AG10803 (cell line): Measurements from ENCODE around the gene MTA2.

Experiments
- DNase-seq: peaks from one replicate; pipeline ENCODE4 v3.0.0; 2010; ENCODE audit warnings: low read depth
- H3K4me3 ChIP-seq: 2 replicates; pipeline ENCODE4 v1.5.1; 2011; ENCODE audit warnings: mild to moderate bottlenecking, low read length, control low read depth
- CTCF ChIP-seq: conservative IDR thresholded peaks from 2 replicates; pipeline ENCODE4 v1.5.1; 2011; ENCODE audit warnings: mild to moderate bottlenecking, low read length, control low read depth, inconsistent platforms

The MTA2 gene

GRCh38 chr11:62547691-62548281 is 53.9 kb downstream of the MTA2 start:
- H3K4me3 ChIP-seq, result peak overlapping the region; percentile 97
- no peak for DNase-seq
- TF ChIP-seq CTCF, result no peak

- peak overlapping the region; percentile 97 for H3K4me3 ChIP-seq
- TF ChIP-seq CTCF, result no peak
- no peak for DNase-seq
Observed at GRCh38 chr11:62546929-62547625, 54.6 kb downstream of the MTA2 start.

- H3K4me3 ChIP-seq, result peak within 1 kb of the TSS; percentile 97
- TF ChIP-seq CTCF, result no peak
- DNase-seq, result peak; percentile 67
Observed at GRCh38 chr11:62546244-62546928, 55.3 kb downstream of the MTA2 start, which contains the start of gene AHNAK. Gene AHNAK (minus strand): TSS chr11:62546806. CDS start chr11:62536098, 10,708 bp downstream.

GRCh38 chr11:62545437-62546243 is 56.0 kb downstream of the MTA2 start:
- peak; percentile 88 for DNase-seq
- peak overlapping the region; percentile 97 for H3K4me3 ChIP-seq
- TF ChIP-seq CTCF, result no peak

GRCh38 chr11:62544581-62545436 is 56.9 kb downstream of the MTA2 start:
- no peak for TF ChIP-seq CTCF
- no peak for DNase-seq
- H3K4me3 ChIP-seq, result peak overlapping the region; percentile 97
